ENCODE measurements around the gene PALLD. TPM values are rescaled to one million over a fixed set of nuclear protein-coding genes. Genes with fewer than 3 reads are reported as not detected.
"Not testable (repeated sequence)": the region's sequence is repeated elsewhere in the genome, so short reads cannot be mapped to it uniquely, and the experiment has no call there.

Gene PALLD
- total RNA-seq, 4 donors from 2014 or later: 60.2 to 437 (median 118) TPM

DNA sequence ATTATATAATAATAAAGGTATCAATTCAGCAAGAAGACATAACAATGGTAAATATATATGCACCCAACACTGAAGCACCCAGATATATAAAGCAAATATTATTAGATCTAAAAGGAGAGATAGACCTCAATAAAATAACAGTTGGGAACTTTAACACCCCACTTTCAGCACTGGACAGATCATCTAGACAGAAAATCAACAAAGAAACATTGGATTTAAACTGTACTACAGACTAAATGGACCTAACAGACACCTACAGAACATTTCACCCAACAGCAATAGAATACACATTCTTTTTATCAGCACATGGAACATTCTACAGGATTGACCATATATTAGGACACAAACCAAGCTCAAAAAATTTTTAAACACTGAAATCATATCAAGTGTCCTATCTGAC, 436.6 kb downstream of the PALLD start:
- Histone ChIP-seq H3K4me1 (no peaks in the 10 kb centered on the region), H3K27me3 (no peaks in the 10 kb centered on the region), H3K27ac (no peak overlapping the region), H3K9me3 (peaks cover 0 to 50% (median 13%) of the 10 kb centered on the region in 3 donors), H3K36me3 (peaks cover 0 to 29% (median 0%) of the 10 kb centered on the region in 3 donors), H3K4me3 (no peak overlapping the region)
- TF ChIP-seq POLR2A (IDR thresholded peaks at IDR 0.05): no peak
- no peak for TF ChIP-seq CTCF (IDR thresholded peaks at IDR 0.05)
- DNase-seq: no peak
- intact Hi-C loops (cut with DNase I): no loop called here

DNA sequence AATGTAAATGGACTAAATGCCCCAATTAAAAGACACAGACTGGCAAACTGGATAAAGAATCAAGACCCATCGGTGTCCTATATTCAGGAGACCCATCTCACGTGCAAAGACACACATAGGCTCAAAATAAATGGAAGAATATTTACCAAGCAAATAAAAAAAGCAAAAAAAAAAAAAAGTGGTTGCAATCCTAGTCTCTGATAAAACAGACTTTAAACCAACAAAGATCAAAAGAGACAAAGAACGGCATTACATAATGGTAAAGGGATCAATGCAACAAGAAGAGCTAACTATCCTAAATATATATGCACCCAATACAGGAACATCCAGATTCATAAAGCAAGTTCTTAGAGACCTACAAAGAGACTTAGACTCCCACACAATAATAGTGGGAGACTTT, 440.6 kb downstream of the PALLD start:
- peaks cover 0 to 45% (median 13%) of the 10 kb centered on the region in 3 donors for H3K9me3 ChIP-seq
- H3K4me1 ChIP-seq; H3K27ac ChIP-seq; H3K27me3 ChIP-seq; DNase-seq; H3K4me3 ChIP-seq; H3K36me3 ChIP-seq; intact Hi-C loops (cut with DNase I): not testable (repeated sequence)
- WGBS, 2 donors: 88 to 93% methylated on average over 3 of the region's 3 CpGs

DNA sequence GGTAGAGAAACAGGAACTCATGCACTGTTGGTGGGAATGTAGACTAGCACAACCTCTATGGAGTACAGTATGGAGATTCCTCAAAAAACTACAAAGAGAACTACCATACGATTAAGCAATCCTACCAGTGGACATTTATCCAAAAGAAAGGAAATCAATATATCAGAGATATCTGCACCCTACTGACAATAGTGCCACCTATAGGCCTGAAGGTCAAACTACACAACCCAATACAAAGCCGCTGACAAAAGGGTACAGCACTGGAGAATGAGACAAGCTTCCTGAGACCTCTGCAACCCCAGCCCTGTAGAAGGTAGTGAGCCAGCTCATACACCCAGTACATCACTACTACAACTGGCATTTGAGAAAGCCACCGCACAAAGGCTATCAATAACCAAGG, 446.1 kb downstream of the PALLD start:
- Histone ChIP-seq H3K27ac (no peak overlapping the region), H3K4me1 (no peaks in the 10 kb centered on the region), H3K27me3 (no peaks in the 10 kb centered on the region), H3K9me3 (peaks cover 0 to 22% (median 3%) of the 10 kb centered on the region in 3 donors), H3K4me3 (no peak overlapping the region), H3K36me3 (no peaks in the 10 kb centered on the region)
- DNase-seq: no peak
- TF ChIP-seq POLR2A (IDR thresholded peaks at IDR 0.05): no peak
- peak in 4 of 6 experiments; percentile 12 to 44 (median 27) for TF ChIP-seq CTCF (IDR thresholded peaks at IDR 0.05)
- 78 to 84% methylated on average over 3 of the region's 3 CpGs for WGBS, 2 donors
- intact Hi-C loops (cut with DNase I): no loop called here

DNA sequence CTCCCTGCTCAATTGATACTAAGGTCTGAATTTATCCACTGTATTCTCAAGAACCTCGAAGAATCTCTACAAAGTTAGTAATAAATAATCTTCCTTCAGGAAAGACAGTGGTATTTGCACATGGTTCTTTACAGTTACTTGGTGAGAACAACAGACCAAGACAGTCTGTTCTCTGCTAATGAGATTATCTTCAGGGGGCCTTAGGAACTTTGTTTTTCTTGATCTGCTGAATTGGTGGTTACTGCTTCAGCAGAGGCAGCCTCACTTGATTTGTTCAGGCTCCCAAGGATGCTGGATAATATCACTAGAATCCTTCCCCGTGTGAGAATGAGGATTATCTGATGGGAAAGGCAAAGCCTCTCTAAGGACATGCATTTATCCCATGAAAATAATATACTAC, 448.4 kb downstream of the PALLD start:
- H3K27ac ChIP-seq: no peak overlapping the region
- no peak overlapping the region for H3K4me3 ChIP-seq
- no peaks in the 10 kb centered on the region for H3K36me3 ChIP-seq
- WGBS, 2 donors: 58 to 62% methylated on average over 2 of the region's 2 CpGs
- intact Hi-C loops (cut with DNase I): no loop called here
- TF ChIP-seq CTCF (IDR thresholded peaks at IDR 0.05) (no peak), POLR2A (IDR thresholded peaks at IDR 0.05) (no peak)
- no peak for DNase-seq
- H3K27me3 ChIP-seq: no peaks in the 10 kb centered on the region
- no peaks in the 10 kb centered on the region for H3K4me1 ChIP-seq
- no peaks in the 10 kb centered on the region for H3K9me3 ChIP-seq

DNA sequence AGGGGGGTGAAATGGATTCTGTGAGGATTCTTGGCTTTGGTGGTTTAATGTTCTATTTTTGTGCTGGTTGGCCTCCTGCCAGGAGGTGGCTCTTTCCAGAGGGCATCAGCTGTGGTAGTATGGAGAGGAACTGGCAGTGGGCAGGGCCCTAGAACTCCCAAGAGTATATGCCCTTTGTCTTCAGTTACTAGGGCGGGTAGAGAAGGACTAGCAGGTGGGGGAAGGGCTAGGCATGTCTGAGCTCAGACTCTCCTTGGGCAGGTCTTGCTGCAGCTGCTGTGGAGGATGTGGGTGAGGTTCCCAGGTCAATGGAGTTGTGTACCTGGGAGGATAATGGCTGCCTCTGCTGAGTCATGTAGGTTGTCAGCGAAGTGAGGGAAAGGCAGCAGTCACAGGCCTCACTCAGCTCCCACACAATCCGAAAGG, 456.0 kb downstream of the PALLD start:
- not testable (repeated sequence) for H3K27ac ChIP-seq, H3K36me3 ChIP-seq

DNA sequence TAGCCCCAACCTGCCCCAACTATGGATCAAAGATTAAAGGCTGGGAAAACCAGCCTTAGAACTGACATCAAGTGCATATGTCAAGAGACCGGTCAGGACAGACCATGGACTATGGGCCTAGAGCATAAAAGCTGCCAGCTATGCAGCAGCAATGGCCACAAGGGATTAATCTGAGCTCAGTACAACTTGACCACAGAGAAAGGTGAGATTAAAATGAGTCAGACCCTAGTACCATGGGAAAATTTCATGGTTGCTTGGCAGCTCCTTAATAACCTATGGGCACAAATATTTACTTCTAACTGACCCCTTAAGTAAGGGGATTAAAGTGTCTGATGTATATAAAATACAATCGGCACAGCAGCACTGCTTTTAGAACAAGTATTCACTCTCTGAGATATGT, 458.8 kb downstream of the PALLD start:
- no peak for DNase-seq
- Histone ChIP-seq H3K27ac (no peak overlapping the region), H3K4me1 (peaks cover 0 to 9% (median 0%) of the 10 kb centered on the region in 3 donors), H3K27me3 (no peaks in the 10 kb centered on the region), H3K4me3 (no peak overlapping the region), H3K36me3 (no peaks in the 10 kb centered on the region), H3K9me3 (no peaks in the 10 kb centered on the region)
- 75 to 85% methylated on average over 2 of the region's 2 CpGs for WGBS, 2 donors
- intact Hi-C loops (cut with DNase I): no loop called here
- TF ChIP-seq CTCF (IDR thresholded peaks at IDR 0.05): no peak
- no peak for TF ChIP-seq POLR2A (IDR thresholded peaks at IDR 0.05)

More for the DNA sequence above, 456.0 kb downstream of the PALLD start:
- H3K9me3 ChIP-seq; intact Hi-C loops (cut with DNase I); DNase-seq; H3K27me3 ChIP-seq; H3K4me3 ChIP-seq; H3K4me1 ChIP-seq: not testable (repeated sequence)
- WGBS, 2 donors: 68 to 92% methylated on average over 2 of the region's 3 CpGs

All from esophagus squamous epithelium (tissue), 5 donors.